Activated CD8-positive, alpha-beta memory T cell treated with anti-CD3 and anti-CD28 coated beads for 48 hours (primary cell): ENCODE measurements around the gene CPNE9.

Experiments
- DNase-seq, 3 experiments: peaks; one replicate each; pipeline ENCODE4 v3.0.0-alpha.2; 2020; ENCODE audit warnings: low read depth in 2 of 3, low spot score in 2 of 3

CPNE9 gene

GRCh38 chr3:9703736-9704346 is at the start of gene CPNE9:
TSS of gene CPNE9 (plus strand) at chr3:9703833. CDS start at chr3:9703997, 164 bp downstream.
- DNase-seq = no peak

- no peak for DNase-seq
Measured at GRCh38 chr3:9659849-9660248, 43.8 kb upstream of the CPNE9 start.

GRCh38 chr3:9660972-9661371 is 42.7 kb upstream of the CPNE9 start:
- no peak for DNase-seq

GRCh38 chr3:9664119-9664751 is 39.4 kb upstream of the CPNE9 start:
- DNase-seq = no peak

GRCh38 chr3:9666704-9667445 is 36.8 kb upstream of the CPNE9 start:
- DNase-seq = no peak

GRCh38 chr3:9669277-9669676 is 34.4 kb upstream of the CPNE9 start:
- DNase-seq = no peak

- no peak for DNase-seq
Measured at GRCh38 chr3:9669720-9670432, 33.8 kb upstream of the CPNE9 start.

- no peak for DNase-seq
Measured at GRCh38 chr3:9673082-9673481, 30.6 kb upstream of the CPNE9 start.

GRCh38 chr3:9673752-9674151 is 29.9 kb upstream of the CPNE9 start:
- DNase-seq = no peak

- DNase-seq = no peak
Measured at GRCh38 chr3:9675736-9676290, 27.8 kb upstream of the CPNE9 start.

- no peak for DNase-seq
Measured at GRCh38 chr3:9676785-9677184, 26.8 kb upstream of the CPNE9 start.

GRCh38 chr3:9678493-9678892 is 25.1 kb upstream of the CPNE9 start:
- DNase-seq = no peak

- DNase-seq = no peak
Measured at GRCh38 chr3:9679476-9680080, 24.1 kb upstream of the CPNE9 start.

- DNase-seq = no peak
Measured at GRCh38 chr3:9681011-9681722, 22.5 kb upstream of the CPNE9 start.

- no peak for DNase-seq
Measured at GRCh38 chr3:9681723-9682081, 21.9 kb upstream of the CPNE9 start.

- DNase-seq = no peak
Measured at GRCh38 chr3:9682096-9682495, 21.5 kb upstream of the CPNE9 start.

- no peak for DNase-seq
Measured at GRCh38 chr3:9683426-9683825, 20.2 kb upstream of the CPNE9 start.

GRCh38 chr3:9685216-9686049 is 18.2 kb upstream of the CPNE9 start:
- no peak for DNase-seq

GRCh38 chr3:9686050-9686550 is 17.5 kb upstream of the CPNE9 start:
- DNase-seq = no peak
